PC-9 (cell line): ENCODE results near the gene IRF1. TPM values are rescaled to one million over a fixed set of nuclear protein-coding genes. Genes with fewer than 3 reads are reported as not detected.

Experiments used
- BruUV-seq: library from RNA; stranded (reverse); fragments of 400-500 nt; replicated peaks from 2 replicates; lab custom pipeline; 2021; lab: Mats Ljungman, UMichigan
- CTCF ChIA-PET: fragments of 300-600 bp; sonication (Branson Sonifier 250); formaldehyde crosslinking; loops from one replicate; lab custom pipeline; 2022; ENCODE audit warnings: antibody characterized with exemption; lab: Charles Lee
- POLR2A ChIA-PET: fragments of 300-600 bp; sonication (Branson Sonifier 250); formaldehyde crosslinking; loops from one replicate; lab custom pipeline; 2022; ENCODE audit warnings: antibody characterized with exemption; ENCODE audit not compliant: unreplicated experiment; lab: Charles Lee
- DNase-seq, 2 experiments: peaks; one replicate each; pipeline versions ENCODE4 v3.0.0 to v3.0.0-alpha.2; 2015 to 2022; ENCODE audit warnings: mixed read lengths in 1 of 2
- H2AFZ ChIP-seq: fragments of 200-600 bp; sonication (generic); 2 replicates; pipeline ENCODE4 v1.8.1; 2017; ENCODE audit warnings: antibody characterized with exemption
- H3F3A ChIP-seq: fragments of 200-600 bp; sonication (generic); 2 replicates; pipeline ENCODE4 v1.8.1; 2017; ENCODE audit warnings: antibody characterized with exemption, mild to moderate bottlenecking, low read depth; ENCODE audit not compliant: insufficient read depth
- H3K27ac ChIP-seq: fragments of 200-600 bp; sonication (generic); 2 replicates; pipeline ENCODE4 v1.6.1; 2016; ENCODE audit warnings: mixed run types
- H3K27me3 ChIP-seq: fragments of 200-600 bp; sonication (generic); 2 replicates; pipeline ENCODE4 v1.6.1; 2016; ENCODE audit warnings: low read depth, mixed run types; ENCODE audit not compliant: insufficient read depth
- H3K36me3 ChIP-seq: fragments of 200-600 bp; sonication (generic); 2 replicates; pipeline ENCODE4 v1.6.1; 2016; ENCODE audit warnings: low read depth, mixed run types
- H3K4me1 ChIP-seq: fragments of 200-600 bp; sonication (generic); replicated peaks from 2 replicates; pipeline ENCODE4 v1.6.1; 2016; ENCODE audit warnings: mixed run types; ENCODE audit not compliant: insufficient read depth
- H3K4me2 ChIP-seq: fragments of 200-600 bp; sonication (generic); 2 replicates; pipeline ENCODE4 v1.6.1; 2017; ENCODE audit warnings: mixed run types
- H3K4me3 ChIP-seq: fragments of 200-600 bp; sonication (generic); 2 replicates; pipeline ENCODE4 v1.6.1; 2016; ENCODE audit warnings: mixed run types
- H3K79me2 ChIP-seq: fragments of 200-600 bp; sonication (generic); 2 replicates; pipeline ENCODE4 v1.6.1; 2017; ENCODE audit warnings: low read depth, mixed run types
- H3K9me2 ChIP-seq: fragments of 200-600 bp; sonication (generic); 2 replicates; pipeline ENCODE4 v1.8.1; 2017; ENCODE audit warnings: mild to moderate bottlenecking; ENCODE audit not compliant: insufficient read depth
- H3K9me3 ChIP-seq: fragments of 200-600 bp; sonication (generic); 2 replicates; pipeline ENCODE4 v1.8.1; 2016; ENCODE audit warnings: low read depth; ENCODE audit not compliant: insufficient read depth
- H4K20me1 ChIP-seq: fragments of 200-600 bp; sonication (generic); 2 replicates; pipeline ENCODE4 v1.8.1; 2017; ENCODE audit not compliant: insufficient read depth
- CTCF ChIP-seq: fragments of 200-600 bp; sonication (generic); conservative IDR thresholded peaks from 2 replicates; pipeline ENCODE4 v1.6.1; 2017; ENCODE audit warnings: mixed run types, antibody characterized with exemption, mild to moderate bottlenecking, moderate library complexity
- EZH2 ChIP-seq: fragments of 200-600 bp; sonication (generic); IDR thresholded peaks from 2 replicates; pipeline ENCODE4 v1.8.0; 2017; ENCODE audit warnings: antibody characterized with exemption, low read depth
- intact Hi-C: fragments of 100-400 bp; cut with micrococcal nuclease; formaldehyde crosslinking; loops from one replicate; pipeline ENCODE4 v1.10.0; 2022; ENCODE audit not compliant: unreplicated experiment
- total RNA-seq: library from RNA; stranded (reverse); gene quantifications from 2 replicates; pipeline ENCODE4 v1.2.3, GENCODE V29; 2021

IRF1 gene
- total RNA-seq, 1 experiment from 2014 or later, result 27.1 TPM

GRCh38 chr5:132491368-132492364 is 1.1 kb upstream of the IRF1 start:
- POLR2A ChIA-PET, result interaction anchor here (0.6 to 1.2 kb wide), 9 partner anchors 17 to 756 kb away, joined by 3 to 10 read pairs (median 6); no protein-coding TSS in a partner anchor

GRCh38 chr5:132489871-132490483 is 596 bp downstream of the IRF1 start:
- H3F3A ChIP-seq, result peaks cover 7% of the 10 kb centered on the region; the same call in 1 of the 2 replicates
- ChIA-PET POLR2A (interaction anchor here (0.5 to 1.2 kb wide), 5 partner anchors 8 to 75 kb away, joined by 3 to 10 read pairs (median 6); no protein-coding TSS in a partner anchor), CTCF (interaction anchor here (0.6 to 2.0 kb wide), 4 partner anchors 23 to 330 kb away, joined by 3 to 7 read pairs (median 4); no protein-coding TSS in a partner anchor)
- H3K4me2 ChIP-seq, result peak overlapping the region; percentile 88
- intact Hi-C loops, result loop anchor here (1.0 to 10.0 kb wide), 2 partner anchors 101 to 195 kb away; partner anchors contain the start of gene SLC22A4
- H3K36me3 ChIP-seq, result no peaks in the 10 kb centered on the region; the same call in 1 of the 2 replicates
- H3K79me2 ChIP-seq, result peaks cover 25% of the 10 kb centered on the region
- TF ChIP-seq CTCF, result no peak
- no peak for TF ChIP-seq EZH2
- H3K9me2 ChIP-seq, result no peaks in the 10 kb centered on the region
- no TSS peak for BruUV-seq
- peaks cover 30% of the 10 kb centered on the region for H3K4me1 ChIP-seq
- peak overlapping the region; percentile 96 for H2AFZ ChIP-seq
- no peaks in the 10 kb centered on the region for H3K9me3 ChIP-seq
- DNase-seq, result no peak
- H3K27me3 ChIP-seq, result no peaks in the 10 kb centered on the region
- H3K27ac ChIP-seq, result peak overlapping the region; percentile 72
- H3K4me3 ChIP-seq, result peak overlapping the region; percentile 96
- H4K20me1 ChIP-seq, result peaks cover 5% of the 10 kb centered on the region

More at GRCh38 chr5:132491368-132492364, 1.1 kb upstream of the IRF1 start:
- no peak for DNase-seq
- Histone ChIP-seq H3K27me3 (no peaks in the 10 kb centered on the region), H3K27ac (no peak overlapping the region), H3K36me3 (no peaks in the 10 kb centered on the region; the same call in 1 of the 2 replicates), H3K4me2 (peak overlapping the region; percentile 88), H3K9me3 (no peaks in the 10 kb centered on the region), H3K9me2 (no peaks in the 10 kb centered on the region), H4K20me1 (peaks cover 5% of the 10 kb centered on the region), H3K4me3 (peak overlapping the region; percentile 96; the same call in 1 of the 2 replicates), H2AFZ (peak overlapping the region; percentile 78; the same call in 1 of the 2 replicates), H3K4me1 (peaks cover 38% of the 10 kb centered on the region), H3F3A (peaks cover 19% of the 10 kb centered on the region), H3K79me2 (peaks cover 25% of the 10 kb centered on the region)
- TF ChIP-seq EZH2 (no peak), CTCF (no peak)
- TSS peak; percentile 93 for BruUV-seq
- CTCF ChIA-PET, result interaction anchor here (1.0 to 2.0 kb wide), 3 partner anchors 25 to 80 kb away, joined by 3 to 7 read pairs (median 4); no protein-coding TSS in a partner anchor
- intact Hi-C loops, result loop anchor here (10.0 kb wide), 1 partner anchor 197 kb away; the partner anchor contains the start of gene SLC22A4
